ENCODE measurements around the gene MORC4. TPM values are rescaled to one million over a fixed set of nuclear protein-coding genes. Genes with fewer than 3 reads are reported as not detected.

Gene MORC4
- total RNA-seq, 5 donors from 2014 or later (not counting 1 experiment from before 2014, with no cell fraction given), result 8.8 to 12.1 (median 10.2) TPM

DNA sequence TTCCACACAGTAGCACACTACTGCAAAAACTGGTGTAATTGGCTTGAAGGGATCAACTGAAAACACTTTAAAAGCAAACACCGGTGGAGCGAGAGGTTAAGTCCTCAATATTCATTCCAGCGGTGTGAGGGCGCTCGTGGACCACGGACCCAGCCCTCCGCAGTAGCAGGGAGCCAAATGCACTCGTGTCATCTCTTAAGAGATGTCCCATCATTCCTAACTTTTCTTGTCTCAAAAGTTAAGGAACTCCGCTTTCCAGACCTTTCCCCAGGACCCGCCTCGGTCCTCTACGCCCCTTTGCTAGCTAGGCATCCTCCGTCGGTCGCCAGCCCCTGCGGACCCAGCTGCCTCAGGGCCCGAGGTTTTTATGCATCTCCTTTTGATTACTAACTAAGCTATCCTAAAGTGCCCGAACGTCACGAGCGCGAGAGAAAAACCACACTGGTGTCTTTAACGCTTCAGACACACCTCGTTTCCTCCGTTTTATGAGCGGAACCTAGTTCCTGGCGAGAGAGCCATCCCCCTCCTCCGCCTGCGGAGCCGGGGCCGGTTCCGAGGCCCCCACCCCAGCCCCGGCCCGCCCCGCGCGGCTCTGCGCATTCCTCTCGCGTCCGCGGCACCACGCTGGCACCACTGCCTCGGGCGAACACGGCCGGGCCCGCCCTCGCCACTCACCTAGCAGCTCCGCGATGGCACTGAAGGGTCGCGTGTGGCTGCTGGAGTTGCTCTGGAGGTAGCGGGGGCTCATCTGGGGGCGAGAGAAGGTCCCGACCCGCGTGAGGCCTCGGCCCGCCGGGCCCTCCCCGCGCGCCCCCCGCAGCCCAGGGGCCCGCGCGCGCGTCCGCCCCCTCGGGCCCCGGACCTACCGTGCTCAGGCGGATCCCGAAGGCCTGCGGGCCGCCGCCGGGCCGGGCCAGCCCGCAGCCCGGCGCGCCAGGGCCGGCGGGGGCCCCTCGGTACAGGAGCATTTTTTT lies 723 bp downstream of the MORC4 start:
- H3K9me3 ChIP-seq, result no peaks in the 10 kb centered on the region
- H3K36me3 ChIP-seq (ENCODE audit: control insufficient read depth in 2 of 2, extremely low read depth in 1 of 2, insufficient read depth in 1 of 2, low read length in 1 of 2), result no peaks in the 10 kb centered on the region
- under 1% methylated on average over 59 of the region's 88 CpGs for WGBS (ENCODE audit: insufficient coverage)
- no peaks in the 10 kb centered on the region for H3K4me1 ChIP-seq (ENCODE audit: control insufficient read depth in 1 of 2, extremely low read depth in 1 of 2, insufficient read depth in 2 of 2, low read length in 2 of 2)
- Mint-ChIP-seq H3K36me3 (no peaks in the 10 kb centered on the region), H3K27ac (peak overlapping the region; percentile 24 to 76), H3K27me3 (peaks cover 0 to 17% of the 10 kb centered on the region in 2 donors), H3K9me3 (no peaks in the 10 kb centered on the region), H3K4me3 (peak overlapping the region; percentile 69 to 86 (median 85)), H3K4me1 (peaks cover 7 to 19% (median 11%) of the 10 kb centered on the region in 3 donors)
- H3K27me3 ChIP-seq (replicated peaks in 1 of 2; ENCODE audit: control insufficient read depth in 2 of 2, extremely low read depth in 1 of 2, insufficient read depth in 2 of 2, low read length in 1 of 2), result no peaks in the 10 kb centered on the region
- ATAC-seq (replicated peaks in 1 of 4) (peak; percentile 61 to 72 (median 64)), DNase-seq (peak in 33 of 35 experiments; percentile 4 to 61 (median 30))
- H3K4me3 ChIP-seq (ENCODE audit: control insufficient read depth in 1 of 2, extremely low read depth in 1 of 2, low read length in 1 of 2), result peak overlapping the region; percentile 48 to 67
- ChIA-PET CTCF (interaction anchor here (0.6 to 1.3 kb wide), 5 partner anchors 144 to 778 kb away, joined by 3 to 5 read pairs (median 3); partner anchors contain the start of gene NCBP2L (in 1 of the 2)), POLR2A (no interaction called here)
- H3K27ac ChIP-seq (ENCODE audit: low read length), result no peak overlapping the region

DNA sequence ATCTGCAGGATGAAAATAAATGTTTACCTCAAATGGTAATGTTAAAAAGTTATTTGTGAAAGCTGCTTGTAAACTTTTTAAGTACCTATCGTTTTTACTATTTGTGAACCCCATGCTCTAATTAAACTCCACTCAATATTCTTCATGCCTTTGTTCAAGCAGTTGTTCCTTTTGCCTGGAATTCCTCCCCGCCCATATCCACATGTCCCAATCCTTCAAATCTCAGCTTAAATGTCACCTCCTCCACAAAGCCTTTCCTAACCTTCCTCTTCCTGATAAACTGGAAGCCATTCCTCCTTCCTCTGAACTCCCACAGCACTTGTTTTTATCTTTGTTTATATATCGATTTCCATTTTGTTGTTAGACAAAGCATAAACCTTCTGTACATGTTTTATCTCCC lies 2.4 kb downstream of the MORC4 start:
- ChIA-PET CTCF (no interaction called here), POLR2A (no interaction called here)
- DNase-seq (no peak), ATAC-seq (replicated peaks in 1 of 4) (no peak)
- Mint-ChIP-seq H3K9me3 (no peaks in the 10 kb centered on the region), H3K27ac (no peak overlapping the region), H3K36me3 (no peaks in the 10 kb centered on the region), H3K4me1 (peaks cover 7 to 19% (median 11%) of the 10 kb centered on the region in 3 donors), H3K27me3 (peaks cover 0 to 11% of the 10 kb centered on the region in 2 donors), H3K4me3 (no peak overlapping the region)
- 80% methylated on average over 1 of the region's 3 CpGs for WGBS (ENCODE audit: insufficient coverage)
- H3K4me3 ChIP-seq (ENCODE audit: control insufficient read depth in 1 of 2, extremely low read depth in 1 of 2, low read length in 1 of 2), result no peak overlapping the region
- H3K4me1 ChIP-seq (ENCODE audit: control insufficient read depth in 1 of 2, extremely low read depth in 1 of 2, insufficient read depth in 2 of 2, low read length in 2 of 2), result no peaks in the 10 kb centered on the region
- no peaks in the 10 kb centered on the region for H3K27me3 ChIP-seq (replicated peaks in 1 of 2; ENCODE audit: control insufficient read depth in 2 of 2, extremely low read depth in 1 of 2, insufficient read depth in 2 of 2, low read length in 1 of 2)
- no peak overlapping the region for H3K27ac ChIP-seq (ENCODE audit: low read length)
- no peaks in the 10 kb centered on the region for H3K36me3 ChIP-seq (ENCODE audit: control insufficient read depth in 2 of 2, extremely low read depth in 1 of 2, insufficient read depth in 1 of 2, low read length in 1 of 2)
- H3K9me3 ChIP-seq, result no peaks in the 10 kb centered on the region

DNA sequence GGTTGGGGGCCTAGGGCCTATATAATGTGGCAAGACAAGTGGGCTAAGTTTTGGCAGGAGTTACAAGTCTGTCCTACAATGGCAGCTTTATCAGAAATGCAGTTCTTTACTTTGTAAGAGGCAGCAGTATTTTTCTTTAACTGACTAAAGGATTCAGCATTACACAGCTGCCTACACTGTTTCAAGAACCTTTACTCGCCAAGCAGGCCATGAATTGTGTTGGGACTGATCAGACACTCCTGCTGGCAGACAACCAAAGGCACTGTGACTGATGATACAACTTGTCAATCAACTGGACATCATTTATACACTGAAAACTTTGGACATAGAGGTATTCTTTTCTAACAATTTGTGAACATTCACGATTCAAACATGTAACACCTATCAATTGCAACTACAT lies 4.3 kb downstream of the MORC4 start:
- no peak for DNase-seq
- no peak overlapping the region for H3K27ac ChIP-seq (ENCODE audit: low read length)
- WGBS (ENCODE audit: insufficient coverage), result no CpG with 5 or more reads among the region's 2 CpGs
- H3K27me3 ChIP-seq (replicated peaks in 1 of 2; ENCODE audit: control insufficient read depth in 2 of 2, extremely low read depth in 1 of 2, insufficient read depth in 2 of 2, low read length in 1 of 2), result no peaks in the 10 kb centered on the region
- H3K9me3 Mint-ChIP-seq, result no peaks in the 10 kb centered on the region
- H3K27ac Mint-ChIP-seq, result no peak overlapping the region
- H3K4me3 ChIP-seq (ENCODE audit: control insufficient read depth in 1 of 2, extremely low read depth in 1 of 2, low read length in 1 of 2), result no peak overlapping the region
- H3K4me3 Mint-ChIP-seq, result no peak overlapping the region
- no peaks in the 10 kb centered on the region for H3K36me3 ChIP-seq (ENCODE audit: control insufficient read depth in 2 of 2, extremely low read depth in 1 of 2, insufficient read depth in 1 of 2, low read length in 1 of 2)
- H3K4me1 ChIP-seq (ENCODE audit: control insufficient read depth in 1 of 2, extremely low read depth in 1 of 2, insufficient read depth in 2 of 2, low read length in 2 of 2), result no peaks in the 10 kb centered on the region
- peaks cover 7 to 19% (median 11%) of the 10 kb centered on the region in 3 donors for H3K4me1 Mint-ChIP-seq
- POLR2A ChIA-PET, result interaction anchor here (0.6 to 1.0 kb wide), 3 partner anchors 10 to 780 kb away, joined by 7 read pairs; no protein-coding TSS in a partner anchor
- no peak for ATAC-seq (replicated peaks in 1 of 4)
- H3K27me3 Mint-ChIP-seq, result peaks cover 0 to 14% of the 10 kb centered on the region in 2 donors
- CTCF ChIA-PET, result no interaction called here
- peaks cover 6% of the 10 kb centered on the region for H3K36me3 Mint-ChIP-seq
- no peaks in the 10 kb centered on the region for H3K9me3 ChIP-seq

DNA sequence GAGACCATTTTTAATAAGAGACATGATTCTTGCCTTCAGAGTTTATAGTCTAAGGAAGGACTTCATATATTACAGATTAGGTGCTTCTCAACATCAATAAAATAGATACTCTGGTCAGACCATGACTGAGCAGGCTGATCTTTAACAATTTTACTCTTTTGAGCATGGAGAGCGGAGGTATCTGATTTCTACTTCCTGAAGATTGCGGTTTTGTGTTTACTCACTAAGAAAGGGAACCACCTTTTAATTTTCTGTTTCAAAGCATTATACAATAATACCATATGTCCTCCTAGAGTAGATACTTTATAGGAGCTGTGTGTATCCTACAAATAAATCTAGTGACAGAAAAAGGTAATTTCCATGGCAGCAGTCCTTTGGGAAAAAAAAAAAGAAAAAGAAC lies 12.5 kb downstream of the MORC4 start:
- peaks cover 0 to 3% of the 10 kb centered on the region in 2 donors for H3K27me3 Mint-ChIP-seq
- peak in 1 of 35 experiments; percentile 4 for DNase-seq

DNA sequence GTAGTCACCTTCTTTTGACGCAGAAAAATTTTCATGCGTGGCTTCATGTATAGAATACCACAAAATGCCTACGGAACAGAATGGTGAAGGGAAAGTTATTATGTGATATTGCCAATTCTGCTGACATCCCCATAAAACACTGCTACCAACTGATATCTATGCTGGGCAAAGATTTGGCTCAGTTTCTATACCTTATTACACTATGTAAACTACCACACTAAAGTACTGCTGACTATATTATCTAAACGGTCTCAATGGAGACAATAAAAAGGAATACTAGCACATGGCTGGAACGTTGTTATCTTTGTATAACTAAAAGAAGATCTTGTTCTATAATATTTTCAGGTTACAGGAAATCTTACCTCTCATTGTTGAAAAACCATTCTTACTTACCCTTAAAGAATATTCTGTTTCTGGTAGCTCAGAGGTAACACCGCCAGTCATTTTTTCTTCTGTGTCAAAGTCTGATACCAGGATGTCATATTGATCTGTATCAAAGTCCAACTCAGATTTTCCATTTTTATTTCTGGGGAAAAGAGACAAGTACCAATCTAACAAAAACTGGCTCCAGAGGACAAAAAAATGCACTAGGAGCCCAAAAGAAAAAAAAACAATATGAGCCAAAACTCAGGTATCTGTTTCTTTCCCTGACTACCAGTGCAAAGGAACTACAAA lies 18.9 kb downstream of the MORC4 start:
- Histone ChIP-seq H3K4me3 (ENCODE audit: control insufficient read depth in 1 of 2, extremely low read depth in 1 of 2, low read length in 1 of 2) (no peak overlapping the region), H3K4me1 (ENCODE audit: control insufficient read depth in 1 of 2, extremely low read depth in 1 of 2, insufficient read depth in 2 of 2, low read length in 2 of 2) (no peaks in the 10 kb centered on the region), H3K27ac (ENCODE audit: low read length) (no peak overlapping the region), H3K27me3 (replicated peaks in 1 of 2; ENCODE audit: control insufficient read depth in 2 of 2, extremely low read depth in 1 of 2, insufficient read depth in 2 of 2, low read length in 1 of 2) (no peaks in the 10 kb centered on the region), H3K9me3 (no peaks in the 10 kb centered on the region), H3K36me3 (ENCODE audit: control insufficient read depth in 2 of 2, extremely low read depth in 1 of 2, insufficient read depth in 1 of 2, low read length in 1 of 2) (no peaks in the 10 kb centered on the region)
- CTCF ChIA-PET, result no interaction called here
- Mint-ChIP-seq H3K27me3 (no peaks in the 10 kb centered on the region), H3K36me3 (peaks cover 12% of the 10 kb centered on the region), H3K4me3 (no peak overlapping the region), H3K4me1 (no peaks in the 10 kb centered on the region), H3K9me3 (no peaks in the 10 kb centered on the region), H3K27ac (no peak overlapping the region)
- WGBS (ENCODE audit: insufficient coverage), result no CpG with 5 or more reads among the region's 6 CpGs
- DNase-seq (no peak), ATAC-seq (replicated peaks in 1 of 4) (no peak)
- POLR2A ChIA-PET, result no interaction called here

More for the DNA sequence above, 12.5 kb downstream of the MORC4 start:
- Histone ChIP-seq H3K36me3 (ENCODE audit: control insufficient read depth in 2 of 2, extremely low read depth in 1 of 2, insufficient read depth in 1 of 2, low read length in 1 of 2) (no peaks in the 10 kb centered on the region), H3K27ac (ENCODE audit: low read length) (no peak overlapping the region), H3K27me3 (replicated peaks in 1 of 2; ENCODE audit: control insufficient read depth in 2 of 2, extremely low read depth in 1 of 2, insufficient read depth in 2 of 2, low read length in 1 of 2) (no peaks in the 10 kb centered on the region), H3K4me3 (ENCODE audit: control insufficient read depth in 1 of 2, extremely low read depth in 1 of 2, low read length in 1 of 2) (no peak overlapping the region), H3K9me3 (no peaks in the 10 kb centered on the region), H3K4me1 (ENCODE audit: control insufficient read depth in 1 of 2, extremely low read depth in 1 of 2, insufficient read depth in 2 of 2, low read length in 2 of 2) (peaks cover 0 to 16% of the 10 kb centered on the region in 2 experiments)
- ChIA-PET POLR2A (interaction anchor here in 1 of 2 donors (0.7 kb wide), 1 partner anchor 187 kb away, joined by 3 read pairs; no protein-coding TSS in a partner anchor), CTCF (no interaction called here)
- peak in 3 of 4 experiments; percentile 40 to 64 (median 52) for ATAC-seq (replicated peaks in 1 of 4)
- H3K4me3 Mint-ChIP-seq, result no peak overlapping the region
- peaks cover 0 to 15% (median 10%) of the 10 kb centered on the region in 3 donors for H3K4me1 Mint-ChIP-seq
- H3K36me3 Mint-ChIP-seq, result peaks cover 9% of the 10 kb centered on the region
- H3K9me3 Mint-ChIP-seq, result no peaks in the 10 kb centered on the region
- WGBS (ENCODE audit: insufficient coverage), result 60% methylated on average over 1 of the region's 2 CpGs
- peak overlapping the region in 1 of 2 donors; percentile 44 for H3K27ac Mint-ChIP-seq

DNA sequence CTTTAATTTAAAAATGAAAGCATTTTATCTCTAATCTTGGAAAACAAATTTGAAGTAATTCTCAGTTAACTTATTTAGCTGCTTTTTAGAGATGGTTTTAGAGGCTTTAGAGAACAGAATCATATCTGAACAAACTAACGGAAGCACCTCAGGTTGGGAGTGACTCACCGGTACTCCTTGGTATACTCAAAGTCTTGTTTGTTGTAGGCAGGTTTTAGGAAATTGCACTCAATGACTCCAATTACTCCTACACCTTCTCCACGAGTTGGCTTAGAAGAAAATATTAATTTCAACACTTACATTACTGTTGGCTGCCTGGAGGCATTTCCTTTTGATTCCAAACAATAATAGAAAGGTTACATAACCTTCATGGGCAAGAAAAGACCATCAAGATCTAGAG lies 23.6 kb downstream of the MORC4 start:
- POLR2A ChIA-PET, result no interaction called here

More for the DNA sequence above, 23.6 kb downstream of the MORC4 start:
- WGBS (ENCODE audit: insufficient coverage), result no CpG with 5 or more reads among the region's 3 CpGs
- Mint-ChIP-seq H3K4me1 (no peaks in the 10 kb centered on the region), H3K36me3 (peaks cover 20% of the 10 kb centered on the region), H3K9me3 (no peaks in the 10 kb centered on the region), H3K27me3 (no peaks in the 10 kb centered on the region), H3K27ac (no peak overlapping the region), H3K4me3 (no peak overlapping the region)
- no peak overlapping the region for H3K4me3 ChIP-seq (ENCODE audit: control insufficient read depth in 1 of 2, extremely low read depth in 1 of 2, low read length in 1 of 2)
- CTCF ChIA-PET, result no interaction called here
- no peak overlapping the region for H3K27ac ChIP-seq (ENCODE audit: low read length)
- no peaks in the 10 kb centered on the region for H3K4me1 ChIP-seq (ENCODE audit: control insufficient read depth in 1 of 2, extremely low read depth in 1 of 2, insufficient read depth in 2 of 2, low read length in 2 of 2)
- DNase-seq (no peak), ATAC-seq (replicated peaks in 1 of 4) (no peak)
- no peaks in the 10 kb centered on the region for H3K27me3 ChIP-seq (replicated peaks in 1 of 2; ENCODE audit: control insufficient read depth in 2 of 2, extremely low read depth in 1 of 2, insufficient read depth in 2 of 2, low read length in 1 of 2)
- H3K36me3 ChIP-seq (ENCODE audit: control insufficient read depth in 2 of 2, extremely low read depth in 1 of 2, insufficient read depth in 1 of 2, low read length in 1 of 2), result no peaks in the 10 kb centered on the region
- no peaks in the 10 kb centered on the region for H3K9me3 ChIP-seq
